Measurements from ENCODE around the gene NGDN. TPM values are rescaled to one million over a fixed set of nuclear protein-coding genes. Genes with fewer than 3 reads are reported as not detected.

Gene NGDN
- total RNA-seq, 1 donor from 2014 or later, result 60.1 TPM

GRCh38 chr14:23513005-23513817, 43.7 kb downstream of the NGDN start:
- Histone ChIP-seq H3K36me3 (no peaks in the 10 kb centered on the region), H3K4me1 (peaks cover 7% of the 10 kb centered on the region), H3K9me3 (ENCODE audit: low read depth) (no peaks in the 10 kb centered on the region), H4K20me1 (ENCODE audit: low read depth) (no peaks in the 10 kb centered on the region), H3F3A (ENCODE audit: low read depth) (peaks cover 4% of the 10 kb centered on the region), H3K9ac (no peak overlapping the region), H3K27ac (no peak overlapping the region), H2AFZ (replicated peaks) (no peak overlapping the region), H3K27me3 (no peaks in the 10 kb centered on the region), H3K79me2 (ENCODE audit: low read depth) (no peaks in the 10 kb centered on the region), H3K4me3 (no peak overlapping the region), H3K4me2 (no peak overlapping the region)
- H3K27me3 Mint-ChIP-seq (ENCODE audit: insufficient read depth, low read depth), result peaks cover 4% of the 10 kb centered on the region
- no peak for TF ChIP-seq CTCF (IDR thresholded peaks at IDR 0.05)
- TF ChIP-seq EZH2phosphoT487 (IDR thresholded peaks at IDR 0.05), result no peak
- no peak for TF ChIP-seq EZH2 (IDR thresholded peaks at IDR 0.05)
- H3K36me3 Mint-ChIP-seq, result no peaks in the 10 kb centered on the region
- peaks cover 5% of the 10 kb centered on the region for H3K4me1 Mint-ChIP-seq
- H3K4me3 Mint-ChIP-seq, result no peak overlapping the region
- H3K27ac Mint-ChIP-seq, result no peak overlapping the region
- no peaks in the 10 kb centered on the region for H3K9me3 Mint-ChIP-seq
- DNase-seq (ENCODE audit: low spot score), result no peak

GRCh38 chr14:23513818-23514643, 44.5 kb downstream of the NGDN start:
- Mint-ChIP-seq H3K9me3 (no peaks in the 10 kb centered on the region), H3K4me1 (peaks cover 13% of the 10 kb centered on the region), H3K27ac (no peak overlapping the region), H3K36me3 (no peaks in the 10 kb centered on the region), H3K27me3 (ENCODE audit: insufficient read depth, low read depth) (peaks cover 6% of the 10 kb centered on the region), H3K4me3 (no peak overlapping the region)
- no peaks in the 10 kb centered on the region for H3K79me2 ChIP-seq (ENCODE audit: low read depth)
- H3K9me3 ChIP-seq (ENCODE audit: low read depth), result no peaks in the 10 kb centered on the region
- H3K4me3 ChIP-seq, result no peak overlapping the region
- H3F3A ChIP-seq (ENCODE audit: low read depth), result peaks cover 11% of the 10 kb centered on the region
- DNase-seq (ENCODE audit: low spot score), result no peak
- H3K4me2 ChIP-seq, result no peak overlapping the region
- TF ChIP-seq EZH2phosphoT487 (IDR thresholded peaks at IDR 0.05) (no peak), EZH2 (IDR thresholded peaks at IDR 0.05) (no peak), CTCF (IDR thresholded peaks at IDR 0.05) (no peak)
- H3K27me3 ChIP-seq, result no peaks in the 10 kb centered on the region
- H4K20me1 ChIP-seq (ENCODE audit: low read depth), result no peaks in the 10 kb centered on the region
- H3K27ac ChIP-seq, result no peak overlapping the region
- H3K36me3 ChIP-seq, result no peaks in the 10 kb centered on the region
- H3K4me1 ChIP-seq, result peaks cover 15% of the 10 kb centered on the region
- no peak overlapping the region for H2AFZ ChIP-seq (replicated peaks)
- H3K9ac ChIP-seq, result no peak overlapping the region

- TF ChIP-seq CTCF (IDR thresholded peaks at IDR 0.05) (no peak), EZH2 (IDR thresholded peaks at IDR 0.05) (no peak), EZH2phosphoT487 (IDR thresholded peaks at IDR 0.05) (no peak)
- Mint-ChIP-seq H3K9me3 (no peaks in the 10 kb centered on the region), H3K36me3 (no peaks in the 10 kb centered on the region), H3K4me3 (no peak overlapping the region), H3K27ac (no peak overlapping the region), H3K27me3 (ENCODE audit: insufficient read depth, low read depth) (peaks cover 7% of the 10 kb centered on the region), H3K4me1 (peaks cover 17% of the 10 kb centered on the region)
- H3K9ac ChIP-seq, result no peak overlapping the region
- peaks cover 11% of the 10 kb centered on the region for H3F3A ChIP-seq (ENCODE audit: low read depth)
- DNase-seq (ENCODE audit: low spot score), result no peak
- peaks cover 17% of the 10 kb centered on the region for H3K4me1 ChIP-seq
- no peak overlapping the region for H2AFZ ChIP-seq (replicated peaks)
- no peaks in the 10 kb centered on the region for H3K36me3 ChIP-seq
- H3K79me2 ChIP-seq (ENCODE audit: low read depth), result no peaks in the 10 kb centered on the region
- no peak overlapping the region for H3K27ac ChIP-seq
- no peaks in the 10 kb centered on the region for H3K27me3 ChIP-seq
- H3K4me3 ChIP-seq, result no peak overlapping the region
- H4K20me1 ChIP-seq (ENCODE audit: low read depth), result no peaks in the 10 kb centered on the region
- no peak overlapping the region for H3K4me2 ChIP-seq
- H3K9me3 ChIP-seq (ENCODE audit: low read depth), result no peaks in the 10 kb centered on the region
Measured at GRCh38 chr14:23514644-23514957, 45.1 kb downstream of the NGDN start.

Data from neural progenitor cell (in vitro differentiated cells).